ENCODE measurements around the gene CRHR1.

Gene CRHR1

DNA sequence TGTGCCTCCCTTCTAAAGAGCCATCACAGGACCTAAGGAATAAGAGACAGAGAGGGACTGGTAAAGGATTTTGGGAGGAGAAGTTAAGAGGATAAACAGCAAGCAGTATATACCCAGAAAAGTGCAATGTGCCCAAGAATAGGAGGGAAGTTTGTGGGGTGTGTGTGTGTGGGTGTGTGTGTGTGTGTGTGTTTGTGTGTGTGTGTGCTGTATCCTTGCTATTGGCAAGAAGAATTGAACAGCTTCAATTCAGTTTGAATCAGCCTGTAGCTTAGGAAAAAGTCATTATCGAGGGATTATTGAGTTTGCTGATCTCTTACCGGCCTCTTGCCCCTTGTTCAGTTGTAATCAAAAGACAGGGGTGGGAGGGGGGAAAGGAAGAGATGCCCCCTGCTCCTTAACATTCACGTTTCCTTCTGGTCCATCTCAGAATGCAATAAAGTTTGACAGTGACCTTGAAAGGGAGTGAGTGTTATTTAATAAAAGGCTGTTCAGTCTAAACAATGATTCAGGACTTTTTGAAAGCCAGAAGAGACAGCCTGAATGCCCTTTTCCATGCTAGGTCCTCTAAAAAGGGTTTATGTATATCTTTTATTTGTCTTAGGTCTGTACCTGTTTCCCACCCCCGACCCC, 86.3 kb downstream of the CRHR1 start:
- DNase-seq: no peak

- no peak for DNase-seq
These were observed 87.6 kb downstream of the CRHR1 start for GRCh38 chr17:45871718-45872117.

- DNase-seq: no peak
These were observed 89.6 kb downstream of the CRHR1 start for GRCh38 chr17:45873728-45874127.

DNA sequence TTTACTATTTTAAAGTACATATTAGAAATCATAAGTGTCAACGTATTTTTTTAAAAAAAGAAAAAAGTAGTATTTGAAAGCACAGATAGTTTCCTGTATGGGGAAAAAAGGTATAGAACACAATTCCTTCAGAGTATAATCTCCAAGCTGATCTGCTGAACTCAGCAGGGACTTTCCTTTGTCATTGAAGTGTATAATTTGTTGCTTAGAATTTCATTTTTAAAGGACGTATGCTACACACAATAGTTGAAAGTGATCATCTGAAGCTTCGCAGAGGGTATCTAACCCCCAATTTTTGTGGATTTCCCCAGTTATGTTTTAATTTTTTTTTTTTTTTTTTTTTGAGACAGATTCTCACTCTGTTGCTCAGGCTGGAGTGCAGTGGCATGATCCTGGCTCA, 90.0 kb downstream of the CRHR1 start:
- DNase-seq: no peak

GRCh38 chr17:45876539-45876938, 92.4 kb downstream of the CRHR1 start:
- DNase-seq: no peak

DNA sequence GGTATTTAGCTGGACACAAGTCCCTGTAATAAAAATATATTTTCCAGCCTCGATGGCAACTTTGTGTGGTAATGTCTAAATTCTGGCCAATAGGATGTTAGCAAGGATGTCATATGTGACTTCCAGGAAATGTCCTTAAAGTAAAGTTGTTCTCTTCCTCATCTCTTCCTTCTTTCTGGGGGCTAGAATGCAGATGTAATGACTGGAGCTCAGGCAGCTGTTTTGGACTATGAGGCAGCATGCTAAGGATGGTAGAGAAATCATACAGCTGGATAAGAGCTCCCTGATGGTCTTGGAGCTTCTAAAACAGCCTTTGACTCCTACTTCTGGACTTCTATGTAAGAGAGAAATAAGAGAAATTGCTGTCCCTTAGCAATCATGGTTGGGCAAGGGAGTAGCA, 93.3 kb downstream of the CRHR1 start:
- DNase-seq: no peak

DNA sequence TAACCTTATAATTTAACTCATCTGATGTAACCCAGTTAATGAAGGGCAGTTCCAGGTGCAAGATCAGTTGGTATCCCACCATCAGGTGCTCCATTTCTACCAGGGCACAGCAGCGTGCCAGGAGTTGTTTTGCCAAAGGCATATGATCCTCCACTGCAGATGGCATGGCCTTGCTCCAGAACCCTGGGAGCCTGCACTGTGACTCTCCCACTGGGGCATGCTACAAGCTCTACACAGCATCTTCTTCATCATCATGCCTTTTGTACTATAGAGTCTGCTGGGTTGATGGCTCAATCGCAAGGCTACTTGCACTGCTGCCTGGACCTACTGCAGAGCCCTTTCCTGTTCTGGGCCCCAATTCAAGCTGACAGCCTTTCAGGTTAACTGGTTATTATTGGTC, 98.9 kb downstream of the CRHR1 start:
- DNase-seq: no peak
